Astrocyte (in vitro differentiated cells and primary cell): ENCODE measurements around the gene OXER1. TPM values are rescaled to one million over a fixed set of nuclear protein-coding genes. Genes with fewer than 3 reads are reported as not detected.

Source experiments
- DNase-seq: peaks from one replicate; pipeline ENCODE4 v3.0.0-alpha.2; 2010; ENCODE audit warnings: low read depth
- FAIRE-seq: peaks from 2 replicates; lab custom pipeline; 2011; peaks lifted over from hg19 to GRCh38; lab: Jason Lieb, UNC
- H2AFZ ChIP-seq: 2 replicates; pipeline ENCODE4 v1.6.0; 2012; ENCODE audit warnings: low read depth, low read length, inconsistent platforms
- H3K27ac ChIP-seq: 2 replicates; pipeline ENCODE4 v1.5.1; 2011; ENCODE audit warnings: low read depth, low read length, inconsistent platforms
- H3K27me3 ChIP-seq: 2 replicates; pipeline ENCODE4 v1.6.0; 2011; ENCODE audit warnings: low read length, inconsistent platforms; ENCODE audit not compliant: insufficient read depth
- H3K36me3 ChIP-seq: 2 replicates; pipeline ENCODE4 v1.5.1; 2011; ENCODE audit warnings: low read length, inconsistent platforms; ENCODE audit not compliant: insufficient read depth
- H3K4me1 ChIP-seq: 2 replicates; pipeline ENCODE4 v1.5.1; 2011; ENCODE audit warnings: low read length, inconsistent platforms; ENCODE audit not compliant: insufficient read depth
- H3K4me2 ChIP-seq: 2 replicates; pipeline ENCODE4 v1.6.0; 2012; ENCODE audit warnings: low read length, inconsistent platforms
- H3K4me3 ChIP-seq: 2 replicates; pipeline ENCODE4 v1.5.1; 2011; ENCODE audit warnings: low read depth, mild to moderate bottlenecking, low read length, inconsistent platforms; ENCODE audit not compliant: insufficient read depth
- H3K79me2 ChIP-seq: 2 replicates; pipeline ENCODE4 v1.6.0; 2012; ENCODE audit warnings: mild to moderate bottlenecking, low read length, inconsistent platforms; ENCODE audit not compliant: insufficient read depth
- H3K9ac ChIP-seq: 2 replicates; pipeline ENCODE4 v1.6.0; 2012; ENCODE audit warnings: mild to moderate bottlenecking, low read length, inconsistent platforms
- H3K9me3 ChIP-seq: 2 replicates; pipeline ENCODE4 v1.5.1; 2012; ENCODE audit warnings: low read depth, mild to moderate bottlenecking, low read length, inconsistent platforms; ENCODE audit not compliant: insufficient read depth
- H4K20me1 ChIP-seq: 2 replicates; pipeline ENCODE4 v1.6.0; 2012; ENCODE audit warnings: low read length, inconsistent platforms; ENCODE audit not compliant: insufficient read depth
- H3K27ac Mint-ChIP-seq: one replicate; pipeline ENCODE4 v1.8.0; 2021; ENCODE audit warnings: mild to moderate bottlenecking, mixed read lengths; ENCODE audit not compliant: unreplicated experiment
- H3K27me3 Mint-ChIP-seq: one replicate; pipeline ENCODE4 v1.8.0; 2021; ENCODE audit warnings: low read depth, mixed read lengths; ENCODE audit not compliant: unreplicated experiment
- H3K36me3 Mint-ChIP-seq: one replicate; pipeline ENCODE4 v1.8.0; 2021; ENCODE audit warnings: low read depth, mixed read lengths; ENCODE audit not compliant: unreplicated experiment
- H3K4me1 Mint-ChIP-seq: one replicate; pipeline ENCODE4 v1.8.0; 2021; ENCODE audit warnings: low read depth, mixed read lengths; ENCODE audit not compliant: unreplicated experiment
- H3K4me3 Mint-ChIP-seq: one replicate; pipeline ENCODE4 v1.8.0; 2021; ENCODE audit warnings: mild to moderate bottlenecking, moderate library complexity, mixed read lengths; ENCODE audit not compliant: unreplicated experiment
- H3K9me3 Mint-ChIP-seq: one replicate; pipeline ENCODE4 v1.8.0; 2021; ENCODE audit warnings: mild to moderate bottlenecking, mixed read lengths; ENCODE audit not compliant: unreplicated experiment
- CTCF ChIP-seq: IDR thresholded peaks from 2 replicates; pipeline ENCODE4 v1.5.1; 2011; ENCODE audit warnings: low read depth, mild to moderate bottlenecking, inconsistent platforms, low read length, moderate library complexity; ENCODE audit not compliant: insufficient read depth
- EZH2 ChIP-seq: IDR thresholded peaks from 2 replicates; pipeline ENCODE4 v1.6.1; 2012; ENCODE audit warnings: mild to moderate bottlenecking, low read length, inconsistent platforms; ENCODE audit not compliant: insufficient read depth
- total RNA-seq: library from RNA; stranded (reverse); gene quantifications from 2 replicates; pipeline ENCODE4 v1.2.1, GENCODE V29; 2021

OXER1 gene
- total RNA-seq, 1 donor from 2014 or later: 0.39 TPM

GRCh38 chr2:42756150-42756775 is 7.7 kb downstream of the OXER1 start:
- no peak overlapping the region for H3K27ac Mint-ChIP-seq
- no peak for FAIRE-seq

GRCh38 chr2:42755191-42755880 is 8.6 kb downstream of the OXER1 start:
- H3K27me3 Mint-ChIP-seq: peaks cover 4% of the 10 kb centered on the region
- TF ChIP-seq CTCF (no peak), EZH2 (no peak)
- FAIRE-seq (no peak), DNase-seq (no peak)
- H3K9me3 Mint-ChIP-seq: peaks cover 1% of the 10 kb centered on the region
- Histone ChIP-seq H3K9me3 (no peaks in the 10 kb centered on the region), H3K4me1 (no peaks in the 10 kb centered on the region), H4K20me1 (no peaks in the 10 kb centered on the region), H2AFZ (no peak overlapping the region), H3K27me3 (no peaks in the 10 kb centered on the region), H3K27ac (no peak overlapping the region), H3K36me3 (no peaks in the 10 kb centered on the region), H3K79me2 (no peaks in the 10 kb centered on the region), H3K9ac (no peak overlapping the region), H3K4me2 (no peak overlapping the region), H3K4me3 (no peak overlapping the region)
- H3K4me1 Mint-ChIP-seq: peaks cover 14% of the 10 kb centered on the region
- H3K36me3 Mint-ChIP-seq: peaks cover 32% of the 10 kb centered on the region
- H3K27ac Mint-ChIP-seq: no peak overlapping the region
- H3K4me3 Mint-ChIP-seq: no peak overlapping the region

More at GRCh38 chr2:42756150-42756775, 7.7 kb downstream of the OXER1 start:
- Mint-ChIP-seq H3K9me3 (peaks cover 1% of the 10 kb centered on the region), H3K36me3 (peaks cover 34% of the 10 kb centered on the region), H3K4me3 (no peak overlapping the region), H3K4me1 (peaks cover 14% of the 10 kb centered on the region), H3K27me3 (peaks cover 4% of the 10 kb centered on the region)
- H3K27me3 ChIP-seq: no peaks in the 10 kb centered on the region
- no peak overlapping the region for H3K4me2 ChIP-seq
- no peaks in the 10 kb centered on the region for H3K36me3 ChIP-seq
- TF ChIP-seq CTCF (no peak), EZH2 (no peak)
- no peaks in the 10 kb centered on the region for H3K79me2 ChIP-seq
- H3K4me1 ChIP-seq: no peaks in the 10 kb centered on the region
- no peak overlapping the region for H3K4me3 ChIP-seq
- no peaks in the 10 kb centered on the region for H3K9me3 ChIP-seq
- no peak for DNase-seq
- H3K27ac ChIP-seq: no peak overlapping the region
- H3K9ac ChIP-seq: no peak overlapping the region
- H4K20me1 ChIP-seq: no peaks in the 10 kb centered on the region
- no peak overlapping the region for H2AFZ ChIP-seq

- H3K27me3 ChIP-seq: no peaks in the 10 kb centered on the region
- no peak overlapping the region for H3K4me3 ChIP-seq
- H3K27ac ChIP-seq: no peak overlapping the region
- Mint-ChIP-seq H3K9me3 (peaks cover 1% of the 10 kb centered on the region), H3K4me3 (no peak overlapping the region), H3K36me3 (peaks cover 26% of the 10 kb centered on the region), H3K4me1 (peaks cover 14% of the 10 kb centered on the region), H3K27me3 (peaks cover under 1% of the 10 kb centered on the region), H3K27ac (no peak overlapping the region)
- DNase-seq: no peak
- no peak overlapping the region for H3K9ac ChIP-seq
- no peaks in the 10 kb centered on the region for H3K36me3 ChIP-seq
- H4K20me1 ChIP-seq: no peaks in the 10 kb centered on the region
- no peak overlapping the region for H2AFZ ChIP-seq
- H3K4me2 ChIP-seq: no peak overlapping the region
- H3K9me3 ChIP-seq: no peaks in the 10 kb centered on the region
- H3K4me1 ChIP-seq: no peaks in the 10 kb centered on the region
- TF ChIP-seq EZH2 (no peak), CTCF (no peak)
- FAIRE-seq: no peak
- no peaks in the 10 kb centered on the region for H3K79me2 ChIP-seq
Observed at GRCh38 chr2:42754776-42755140, 9.2 kb downstream of the OXER1 start.
